Measurements from ENCODE around the gene PBLD. TPM values are rescaled to one million over a fixed set of nuclear protein-coding genes. Genes with fewer than 3 reads are reported as not detected.
A peak's percentile ranks its signal among the peaks of the same experiment; 100 is the strongest.

PBLD gene
- total and polyA plus RNA-seq, 9 of the 15 experiments (the other 6 are each of a cell fraction or from before 2014, with no cell fraction given): 1.2 to 4.3 (median 2.5) TPM

DNA sequence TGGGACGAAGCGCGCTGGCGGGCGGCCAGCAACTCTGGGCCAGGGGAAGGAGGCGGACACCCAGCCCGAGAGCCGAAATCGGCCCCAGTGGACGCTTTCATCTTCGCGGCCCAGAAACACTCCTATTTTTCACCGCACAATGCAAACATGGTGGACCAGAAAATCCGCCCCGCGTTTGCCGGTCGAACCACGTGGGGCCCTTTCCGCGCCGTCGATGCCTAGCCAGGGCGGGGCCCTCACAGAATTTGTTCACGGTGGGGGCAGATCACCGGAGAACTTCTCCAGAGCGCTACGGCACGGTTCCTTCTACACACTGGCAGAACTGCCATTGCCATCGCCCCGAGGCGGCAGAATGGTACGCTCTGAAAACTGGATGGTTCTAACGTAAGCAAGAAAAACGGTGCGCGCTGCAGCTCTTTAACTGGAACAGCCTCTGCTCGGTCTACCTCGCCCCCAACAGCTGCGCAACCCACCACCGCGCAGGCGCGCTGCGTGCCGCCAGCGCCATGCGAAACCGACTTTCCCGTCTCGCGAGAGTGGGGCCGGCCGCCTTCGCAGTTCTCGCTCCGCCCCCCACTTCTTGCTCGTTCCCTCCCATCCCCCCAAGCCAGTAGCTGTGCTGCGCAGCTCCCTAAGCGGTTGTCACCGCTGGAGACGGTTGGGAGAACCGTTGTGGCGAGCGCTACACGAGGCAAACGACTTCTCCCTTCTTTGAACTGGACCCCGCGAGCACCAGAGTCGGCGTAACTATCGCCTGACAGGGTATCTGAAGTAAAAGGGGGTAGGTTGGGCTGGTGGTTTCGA lies 1.1 kb downstream of the PBLD start, which contains the start of gene HNRNPH3 (continued):
- TF ChIP-seq ZMIZ1 (IDR thresholded peaks at IDR 0.05; ENCODE audit: low read depth in 2 of 2, low read length in 2 of 2) (peak in 1 of 2 experiments; percentile 75; a peak in 1 of 4 replicates), ZNF253 (CRISPR knock-in tag; conservative IDR thresholded peaks at IDR 0.05) (no peak), ZNF444 (CRISPR knock-in tag; IDR thresholded peaks at IDR 0.05) (peak; percentile 89), SMARCA4 (IDR thresholded peaks at IDR 0.05) (peak; percentile 63; the same call in 1 of the 2 replicates), XRCC3 (IDR thresholded peaks at IDR 0.05) (no peak), HNRNPUL1 (IDR thresholded peaks at IDR 0.05; ENCODE audit: low read length) (no peak), SREBF1 (IDR thresholded peaks at IDR 0.05; ENCODE audit: borderline replicate concordance, low read depth, low read length) (no peak), PBX2 (CRISPR knock-in tag; IDR thresholded peaks at IDR 0.05; ENCODE audit: low read depth) (no peak), PBX2 (tag; conservative IDR thresholded peaks at IDR 0.05; ENCODE audit: low read depth) (no peak), CSDE1 (IDR thresholded peaks at IDR 0.05) (peak in 1 of 2 experiments; percentile 71; a peak in 2 of 4 replicates), PRMT5 (CRISPR knock-in tag; IDR thresholded peaks at IDR 0.05) (peak; percentile 83), HNRNPH1 (optimal IDR thresholded peaks at IDR 0.05; ENCODE audit: low read depth, low read length) (no peak), TRIM28 (IDR thresholded peaks at IDR 0.05) (no peak; the same call in 1 of the 2 replicates), ETV1 (tag; conservative IDR thresholded peaks at IDR 0.05; ENCODE audit: low read depth) (no peak), NBN (IDR thresholded peaks at IDR 0.05; ENCODE audit: low read depth) (peak; percentile 74), HDAC8 (tag; IDR thresholded peaks at IDR 0.05) (peak; percentile 85; the same call in 1 of the 2 replicates), ZNF764 (CRISPR knock-in tag; IDR thresholded peaks at IDR 0.05; ENCODE audit: low read depth) (peak; percentile 64; the same call in 1 of the 2 replicates), NCOA4 (IDR thresholded peaks at IDR 0.05; ENCODE audit: partially characterized antibody) (peak; percentile 39), NR2C1 (IDR thresholded peaks at IDR 0.05) (no peak), NR2C1 (tag; IDR thresholded peaks at IDR 0.05) (no peak), SMARCB1 (IDR thresholded peaks at IDR 0.05; ENCODE audit: insufficient read length, low read depth) (no peak), BMI1 (IDR thresholded peaks at IDR 0.05; ENCODE audit: low read length) (0 out of 2 replicates have a peak, but pooled peaks have one; percentile 44), POU5F1 (IDR thresholded peaks at IDR 0.05; ENCODE audit: borderline replicate concordance, low read depth, low read length, partially characterized antibody) (peak; percentile 58), SPI1 (IDR thresholded peaks at IDR 0.05; ENCODE audit: borderline replicate concordance, low read depth, low read length) (peak; percentile 35; the same call in 1 of the 2 replicates)
